DMS153 treated with DMSO at 0.1 percent for 48 hours (cell line): ENCODE data around the gene ZNG1F.
"Not testable (repeated sequence)": the region's sequence is repeated elsewhere in the genome, so short reads cannot be mapped to it uniquely, and the experiment has no call there.

Experiments
- DNase-seq: peaks from one replicate; lab custom pipeline; 2025; ENCODE audit not compliant: unreplicated experiment; lab: John Stamatoyannopoulos, UW

ZNG1F gene

DNA sequence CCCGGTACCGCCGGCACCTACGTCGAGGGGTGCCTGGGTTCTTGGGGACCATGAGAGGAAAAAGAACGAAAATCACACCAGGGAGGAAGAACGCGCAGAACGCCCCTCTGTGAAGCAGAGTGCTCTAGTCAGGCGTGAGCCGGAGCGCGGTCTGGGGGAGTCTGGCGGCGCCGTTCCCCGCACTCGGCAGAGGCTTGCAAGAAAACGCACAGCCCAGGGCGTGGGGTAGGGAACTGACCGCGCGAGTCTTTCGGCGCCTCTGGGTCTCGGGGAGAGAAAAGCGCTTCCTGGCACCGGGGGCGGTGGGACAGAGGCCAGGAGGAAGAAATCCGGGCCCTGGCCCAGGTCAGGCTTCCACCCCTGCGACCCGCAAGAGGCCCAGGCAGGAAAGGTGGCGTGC is 65.3 kb downstream of the ZNG1F start:
- DNase-seq: not testable (repeated sequence)

DNA sequence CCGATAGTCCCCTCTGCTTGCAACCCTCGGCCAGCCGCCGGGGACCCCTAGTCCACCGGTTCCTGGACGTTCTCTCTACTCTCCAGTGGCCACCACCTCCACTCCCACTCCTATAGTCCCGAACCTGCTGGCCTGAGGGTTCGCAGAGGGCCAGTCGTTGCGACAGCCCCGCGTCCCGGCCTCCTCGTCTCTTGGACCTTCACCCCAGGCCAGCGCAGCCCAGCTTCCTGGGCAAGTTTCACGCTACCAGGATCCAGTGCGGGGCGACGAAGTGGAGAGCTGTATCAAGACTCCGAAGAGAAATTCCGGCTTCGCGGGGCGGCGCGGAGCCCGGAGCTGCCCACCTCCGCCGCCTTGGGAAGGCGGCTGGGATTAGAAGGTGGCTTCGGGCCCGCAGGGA is 65.7 kb downstream of the ZNG1F start:
- DNase-seq: not testable (repeated sequence)

- DNase-seq: not testable (repeated sequence)
These were observed 68.4 kb downstream of the ZNG1F start for GRCh38 chr9:41120696-41121095.

GRCh38 chr9:41119719-41120118 is 69.4 kb downstream of the ZNG1F start:
- DNase-seq: not testable (repeated sequence)

DNA sequence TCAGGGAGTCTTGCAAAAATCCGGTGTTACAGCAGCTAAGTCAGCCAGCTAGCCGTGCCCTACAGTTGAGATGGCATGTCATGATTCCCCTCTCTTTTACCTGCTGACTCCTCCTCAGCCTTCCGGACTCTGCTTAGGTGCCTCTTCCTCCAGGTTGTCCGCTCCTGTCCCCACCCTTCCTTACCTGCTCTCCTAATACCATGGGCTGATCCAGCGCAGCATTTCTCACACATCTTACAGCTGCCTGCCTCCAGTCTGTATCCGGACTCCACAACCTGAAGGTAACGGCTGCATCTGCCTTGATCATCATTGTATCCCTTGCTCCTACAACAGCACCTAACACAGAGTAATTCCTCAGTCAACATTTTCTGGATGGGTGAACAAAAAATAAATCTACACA is 69.8 kb downstream of the ZNG1F start:
- DNase-seq: not testable (repeated sequence)

DNA sequence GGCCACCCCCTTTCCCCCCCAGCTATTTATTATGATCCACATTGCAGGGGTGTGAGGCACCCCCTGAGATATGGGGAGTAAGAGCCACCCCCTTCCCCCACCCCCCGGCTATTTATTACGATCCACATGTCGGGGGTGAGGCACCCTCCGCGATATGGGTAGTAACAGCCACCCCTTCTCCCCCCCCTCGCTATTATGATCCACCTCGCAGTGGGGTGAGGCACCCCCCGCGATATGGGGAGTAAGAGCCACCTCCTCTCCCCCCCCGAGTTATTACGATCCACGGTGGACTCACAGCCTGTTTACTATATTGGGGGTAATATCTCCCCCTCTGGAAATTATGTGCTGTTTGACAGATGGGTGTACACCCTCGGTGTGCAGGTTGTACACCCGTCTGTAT is 75.8 kb downstream of the ZNG1F start:
- DNase-seq: not testable (repeated sequence)

DNA sequence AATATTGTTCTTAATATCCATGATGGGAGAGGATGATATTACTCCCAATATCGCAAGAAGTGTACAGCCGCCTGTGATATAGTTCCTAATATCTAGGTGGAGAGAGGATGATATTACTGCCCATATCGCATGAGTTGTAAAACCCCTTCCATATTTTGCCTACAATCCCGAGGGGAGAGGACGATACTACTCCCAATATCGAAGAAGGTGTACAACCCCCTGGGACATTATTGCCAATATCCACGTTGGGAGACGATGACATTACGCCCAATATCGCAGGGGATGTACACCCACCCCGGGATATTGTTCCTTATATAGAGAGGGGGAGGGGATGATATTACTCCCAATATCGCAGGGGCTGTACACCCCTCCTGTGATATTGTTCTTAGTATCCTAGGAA is 77.7 kb downstream of the ZNG1F start:
- not testable (repeated sequence) for DNase-seq

DNA sequence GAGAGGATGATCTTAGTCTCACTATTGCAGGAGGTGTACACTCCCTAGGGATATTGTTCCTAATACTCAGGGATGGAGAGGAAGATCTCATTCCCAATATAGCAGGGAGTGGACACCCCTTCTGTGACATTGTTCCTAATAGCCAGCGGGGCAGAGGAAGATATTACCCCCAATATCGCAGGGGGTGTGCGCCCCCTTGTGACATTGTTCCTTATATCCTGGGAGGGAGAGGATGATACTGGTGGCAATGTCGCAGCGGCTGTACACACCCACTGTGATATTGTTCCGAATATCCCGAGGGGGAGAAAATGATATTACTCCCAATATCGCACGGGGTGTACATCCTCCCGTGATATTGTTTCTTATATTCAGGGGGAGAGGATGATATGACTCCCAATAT is 78.2 kb downstream of the ZNG1F start:
- DNase-seq: not testable (repeated sequence)

DNA sequence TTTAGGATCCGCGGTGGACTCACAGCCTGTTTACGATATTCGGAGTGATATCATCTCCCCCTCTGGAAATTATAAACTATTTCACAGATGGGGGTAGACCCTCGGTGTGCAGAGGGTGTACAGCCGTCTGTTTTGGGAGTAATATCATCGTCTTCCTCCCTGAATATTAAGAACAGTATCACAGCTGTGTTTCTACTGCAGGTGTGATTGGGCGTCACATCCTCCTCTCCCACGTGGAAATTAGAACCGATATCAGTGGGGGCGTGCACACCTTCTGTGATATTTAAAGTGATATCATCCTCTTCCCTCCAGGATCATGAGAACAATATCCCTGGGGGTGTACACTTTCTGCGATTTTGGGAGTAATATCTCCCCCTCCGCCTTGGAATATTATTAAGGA is 79.9 kb downstream of the ZNG1F start:
- not testable (repeated sequence) for DNase-seq

DNA sequence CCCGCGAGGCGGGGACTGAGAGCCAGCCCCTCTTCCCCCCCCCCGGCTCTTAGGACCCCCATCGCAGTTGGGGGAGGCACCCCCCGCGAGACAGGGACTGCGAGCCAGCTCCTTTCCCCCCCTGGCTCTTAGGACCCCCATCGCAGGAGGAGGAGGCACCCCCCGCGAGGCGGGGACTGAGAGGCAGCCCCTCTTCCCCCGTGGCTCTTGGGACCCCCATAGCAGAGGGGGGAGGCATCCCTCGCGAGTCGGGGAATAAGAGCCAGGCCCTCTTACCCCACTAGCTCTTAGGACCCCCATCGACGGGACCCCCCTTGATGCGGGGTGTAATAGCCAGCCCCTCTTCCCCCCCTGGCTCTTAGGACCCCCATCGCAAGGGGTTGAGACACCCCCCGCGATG is 80.3 kb downstream of the ZNG1F start:
- DNase-seq: not testable (repeated sequence)

- not testable (repeated sequence) for DNase-seq
These were observed 82.5 kb downstream of the ZNG1F start for GRCh38 chr9:41106472-41107116.

- DNase-seq: not testable (repeated sequence)
These were observed 83.4 kb downstream of the ZNG1F start for GRCh38 chr9:41105557-41106253.

DNA sequence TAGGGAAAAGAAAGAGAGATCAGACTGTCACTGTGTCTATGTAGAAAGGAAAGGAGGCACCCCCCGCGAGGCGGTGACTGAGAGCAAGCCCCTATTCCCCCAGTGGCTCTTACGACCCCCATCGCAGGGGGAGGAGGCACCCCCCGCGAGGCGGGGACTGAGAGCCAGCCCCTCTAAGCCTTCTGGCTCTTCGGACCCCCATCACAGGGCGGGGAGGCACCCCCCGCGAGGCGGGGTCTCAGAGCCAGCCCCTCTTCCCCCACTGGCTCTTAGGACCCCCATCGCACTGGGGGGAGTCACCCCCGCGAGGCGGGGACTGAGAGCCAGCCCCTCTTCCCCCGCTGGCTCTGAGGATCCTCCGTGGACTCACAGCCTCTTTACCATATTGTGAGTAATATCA is 84.6 kb downstream of the ZNG1F start:
- DNase-seq: not testable (repeated sequence)

DNA sequence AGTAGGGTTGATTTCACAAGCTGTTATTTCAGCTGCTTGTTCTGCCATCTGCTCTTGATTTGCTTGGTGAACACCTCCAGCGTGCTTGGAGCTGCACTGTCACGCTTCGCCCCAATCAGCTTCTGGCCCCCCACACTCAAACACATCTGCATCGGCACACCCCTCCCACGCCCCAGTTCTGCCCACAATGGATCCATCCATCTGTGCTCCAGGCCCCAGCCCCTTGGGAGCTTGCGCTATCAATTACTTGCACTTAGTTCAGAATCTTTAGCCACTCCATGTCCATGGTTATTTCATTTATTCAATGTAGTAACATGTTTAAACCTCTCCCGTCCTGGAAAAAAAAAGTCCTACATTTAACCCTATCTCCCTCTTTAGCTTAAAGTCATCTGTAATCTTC is 88.6 kb downstream of the ZNG1F start:
- DNase-seq: not testable (repeated sequence)

DNA sequence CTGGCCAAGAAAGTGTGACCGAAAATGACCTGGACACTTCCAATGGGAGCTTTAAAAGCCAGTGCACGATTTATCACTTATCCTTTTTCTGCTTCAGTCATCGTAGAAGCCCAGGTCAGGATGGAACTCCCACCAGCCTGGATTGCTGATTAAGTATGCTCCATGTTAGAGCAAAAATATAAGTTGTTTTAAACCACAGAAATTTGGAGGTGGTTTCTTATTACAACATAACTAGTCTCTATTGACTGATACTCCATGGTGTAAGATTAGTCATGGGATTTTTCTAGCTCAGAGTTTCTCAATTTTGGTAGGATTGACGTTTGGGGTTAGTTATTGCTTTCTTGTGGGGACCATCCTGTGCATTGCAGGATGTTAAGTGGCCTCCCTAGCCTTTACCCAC is 90.4 kb downstream of the ZNG1F start:
- DNase-seq: not testable (repeated sequence)

DNA sequence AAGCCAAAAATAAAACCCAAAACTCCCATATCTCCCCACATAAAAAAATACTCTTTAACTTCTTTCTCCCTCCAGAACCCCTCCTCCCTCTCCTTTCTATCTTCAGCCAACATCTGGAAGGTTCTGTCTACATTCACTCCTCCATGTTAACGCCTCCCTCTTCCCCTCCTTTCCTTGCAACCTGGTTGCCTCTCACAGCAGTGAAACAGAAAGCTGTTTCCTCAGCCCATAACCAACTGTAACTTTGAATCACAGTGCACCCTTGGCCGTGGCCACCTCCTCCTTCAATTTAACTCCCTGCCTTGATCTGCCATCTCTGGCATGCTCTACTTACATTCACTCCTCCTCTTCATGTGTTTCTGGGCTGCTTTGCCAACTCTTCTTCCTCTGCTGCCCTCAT is 94.1 kb downstream of the ZNG1F start:
- DNase-seq: not testable (repeated sequence)

- not testable (repeated sequence) for DNase-seq
These were observed 94.9 kb downstream of the ZNG1F start for GRCh38 chr9:41094010-41094773.

GRCh38 chr9:41090922-41091321 is 98.2 kb downstream of the ZNG1F start:
- not testable (repeated sequence) for DNase-seq

GRCh38 chr9:41090386-41090785 is 98.7 kb downstream of the ZNG1F start:
- DNase-seq: not testable (repeated sequence)

DNA sequence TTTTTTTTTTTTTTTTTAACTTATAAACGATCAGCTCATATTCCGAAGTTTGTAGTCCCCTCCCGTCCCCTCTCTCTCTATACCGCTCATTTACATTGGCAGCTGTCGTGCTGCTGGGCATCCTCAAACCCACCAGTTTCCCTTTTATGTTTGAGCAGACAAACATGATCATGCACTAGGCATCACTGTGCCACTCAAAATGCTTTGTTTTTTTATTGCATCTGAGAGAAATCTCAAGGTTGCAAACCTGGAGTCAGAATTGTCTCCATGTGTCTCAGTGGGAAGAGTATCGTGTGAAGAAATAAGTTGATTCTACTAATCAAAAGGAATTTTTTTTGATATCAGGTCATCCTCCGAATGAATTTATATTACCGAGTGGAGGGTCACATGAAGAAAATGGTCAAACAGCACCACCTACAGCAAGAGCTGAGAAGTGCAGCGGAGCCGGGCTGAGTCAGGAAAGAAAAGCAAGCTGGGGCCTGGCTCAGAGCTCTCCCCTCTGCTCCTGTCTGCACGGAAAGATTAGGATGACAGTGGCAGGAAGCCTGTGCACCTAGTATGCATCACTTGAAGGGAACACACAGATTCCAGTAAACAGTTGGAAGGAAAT is 100.6 kb downstream of the ZNG1F start:
- DNase-seq: not testable (repeated sequence)

DNA sequence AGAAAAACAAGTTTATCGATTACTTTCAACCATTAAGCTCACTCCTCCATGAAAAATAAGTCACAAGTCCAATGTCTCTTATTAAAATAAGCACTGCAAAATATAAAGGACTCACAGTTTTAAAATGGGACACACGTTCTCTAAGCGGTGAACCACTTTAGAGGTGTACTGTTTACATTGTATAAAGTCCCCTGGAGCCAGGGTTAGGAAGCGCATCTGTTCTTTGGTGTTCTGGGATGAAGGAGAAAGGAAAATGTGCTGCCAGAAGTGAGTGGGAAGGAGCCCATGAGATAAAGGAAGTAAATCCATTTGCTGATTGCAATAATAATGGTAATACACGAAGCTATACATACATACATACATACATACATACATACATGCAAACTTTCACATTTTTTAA is 101.2 kb downstream of the ZNG1F start:
- not testable (repeated sequence) for DNase-seq
